ENCODE results near the gene THRB. TPM values are rescaled to one million over a fixed set of nuclear protein-coding genes. Genes with fewer than 3 reads are reported as not detected.

THRB gene
- total and polyA plus RNA-seq, 2 donors (not counting 3 experiments of a cell fraction or from before 2014, with no cell fraction given), result 0.06 TPM; not detected in 1

GRCh38 chr3:24117508-24117907, 377.1 kb downstream of the THRB start:
- Histone ChIP-seq H4K20me1 (replicated peaks; ENCODE audit: control insufficient read depth, extremely low read depth, insufficient read depth, low read length) (no peaks in the 10 kb centered on the region), H3K9ac (replicated peaks; ENCODE audit: extremely low read depth, insufficient read depth, low read length) (no peak overlapping the region), H3K9me1 (replicated peaks; ENCODE audit: control insufficient read depth, extremely low read depth, insufficient read depth, low read length) (no peaks in the 10 kb centered on the region), H3K4me2 (ENCODE audit: insufficient read depth, low read length) (no peak overlapping the region), H2AFZ (ENCODE audit: low read depth, low read length) (no peak overlapping the region), H3K36me3 (ENCODE audit: control insufficient read depth in 2 of 2, extremely low read depth in 1 of 2, insufficient read depth in 2 of 2, low read length in 2 of 2) (no peaks in the 10 kb centered on the region), H3K9me3 (replicated peaks; ENCODE audit: control insufficient read depth, insufficient read depth, low read length) (no peaks in the 10 kb centered on the region), H3K27ac (ENCODE audit: insufficient read depth, low read depth, low read length) (no peak overlapping the region), H3K79me2 (ENCODE audit: control insufficient read depth, insufficient read depth, low read length) (no peaks in the 10 kb centered on the region), H3K27me3 (ENCODE audit: control insufficient read depth in 2 of 2, insufficient read depth in 2 of 2, low read length in 2 of 2) (no peaks in the 10 kb centered on the region), H3K4me3 (replicated peaks in 1 of 3; ENCODE audit: insufficient read depth in 1 of 3, low read depth in 1 of 3, low read length in 3 of 3) (no peak overlapping the region), H3K4me1 (ENCODE audit: control insufficient read depth, extremely low read depth, insufficient read depth, low read length) (no peaks in the 10 kb centered on the region)
- POLR2A ChIA-PET, result no interaction called here
- intact Hi-C loops (cut with micrococcal nuclease) (no loop called here), dilution Hi-C loops (cut with MboI; ENCODE audit: extremely low pct_ligation_motif_present, low sequenced_read_pairs) (no loop called here)
- no peak for TF ChIP-seq POLR2AphosphoS5 (IDR thresholded peaks at IDR 0.05; ENCODE audit: insufficient read depth, low read depth, low read length)
- no peak for TF ChIP-seq MAX (IDR thresholded peaks at IDR 0.05; ENCODE audit: insufficient read depth, insufficient read length)
- no peak for TF ChIP-seq CTCF (IDR thresholded peaks at IDR 0.05; ENCODE audit: extremely low read depth in 1 of 2, insufficient read depth in 1 of 2, low read depth in 1 of 2, low read length in 2 of 2)
- TF ChIP-seq MYC (IDR thresholded peaks at IDR 0.05; ENCODE audit: low read depth, low read length), result no peak
- no peak for TF ChIP-seq GATA2 (IDR thresholded peaks at IDR 0.05; ENCODE audit: insufficient read depth, insufficient read length, low read depth, low read length)
- TF ChIP-seq JUN (IDR thresholded peaks at IDR 0.05; ENCODE audit: borderline replicate concordance, insufficient read depth, insufficient read length, low read depth), result no peak
- no peak for TF ChIP-seq POLR2A (IDR thresholded peaks at IDR 0.05; ENCODE audit: low read depth, low read length)
- TF ChIP-seq FOS (IDR thresholded peaks at IDR 0.05; ENCODE audit: borderline replicate concordance, insufficient read depth, low read length), result no peak
- TF ChIP-seq EZH2 (IDR thresholded peaks at IDR 0.05; ENCODE audit: borderline replicate concordance, low read depth, low read length, severe bottlenecking), result no peak
- no peak for DNase-seq (ENCODE audit: low read depth, low spot score)
- CTCF ChIA-PET, result interaction anchor here (1.2 to 2.0 kb wide), 2 partner anchors 11 to 15 kb away, joined by 3 to 8 read pairs; no protein-coding TSS in a partner anchor
- FAIRE-seq, result no peak
- no TSS peak for BruUV-seq (replicated peaks)

Measured in endothelial cell of umbilical vein (primary cell).